HG03135 (cell line): ENCODE data around the gene MRPS27.

Experiments
- ATAC-seq: cut with Tn5 transposase; IDR thresholded peaks from one replicate; pipeline ENCODE4 v1.9.1; 2021; ENCODE audit warnings: mild to moderate bottlenecking, moderate library complexity; ENCODE audit not compliant: unreplicated experiment

MRPS27 gene

DNA sequence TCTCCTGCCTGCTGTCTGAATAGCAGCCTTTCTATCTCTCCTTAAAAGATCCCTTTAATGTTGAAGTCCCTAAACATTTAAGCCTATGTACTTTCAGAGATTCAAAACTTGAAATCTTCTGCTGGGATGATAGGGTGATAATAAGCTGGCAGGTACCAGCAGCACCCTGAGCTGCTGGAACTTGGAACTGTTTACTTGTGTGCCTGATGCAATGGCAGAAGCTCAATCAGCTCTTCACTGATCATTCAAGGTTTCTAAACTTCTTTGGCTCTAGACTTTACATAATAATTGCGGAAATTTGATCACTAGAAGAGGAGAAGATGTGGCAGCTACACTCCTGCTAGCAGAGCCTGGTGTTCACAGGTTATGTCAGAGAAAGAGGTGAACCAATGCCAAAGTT is 27.6 kb downstream of the MRPS27 start:
- ATAC-seq, result no peak

DNA sequence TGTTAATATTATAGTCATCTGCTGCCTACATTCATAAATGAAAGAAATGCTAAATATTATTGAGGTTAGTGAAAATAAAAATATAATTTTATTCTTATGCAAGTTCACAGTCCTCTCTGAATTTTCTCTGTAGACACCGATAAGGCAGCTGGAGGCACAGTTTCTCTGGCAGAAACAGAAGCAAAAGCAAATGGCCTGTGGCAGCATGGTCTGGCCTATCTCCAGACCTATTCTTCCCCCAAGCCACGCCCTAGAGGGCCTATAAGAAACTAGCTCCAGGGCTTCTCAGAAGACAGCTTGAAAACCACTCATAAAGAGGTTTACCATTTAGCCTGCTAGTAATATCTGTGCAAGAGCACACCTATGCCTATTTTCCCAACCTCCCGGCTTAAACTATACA is 28.4 kb downstream of the MRPS27 start:
- ATAC-seq, result no peak

DNA sequence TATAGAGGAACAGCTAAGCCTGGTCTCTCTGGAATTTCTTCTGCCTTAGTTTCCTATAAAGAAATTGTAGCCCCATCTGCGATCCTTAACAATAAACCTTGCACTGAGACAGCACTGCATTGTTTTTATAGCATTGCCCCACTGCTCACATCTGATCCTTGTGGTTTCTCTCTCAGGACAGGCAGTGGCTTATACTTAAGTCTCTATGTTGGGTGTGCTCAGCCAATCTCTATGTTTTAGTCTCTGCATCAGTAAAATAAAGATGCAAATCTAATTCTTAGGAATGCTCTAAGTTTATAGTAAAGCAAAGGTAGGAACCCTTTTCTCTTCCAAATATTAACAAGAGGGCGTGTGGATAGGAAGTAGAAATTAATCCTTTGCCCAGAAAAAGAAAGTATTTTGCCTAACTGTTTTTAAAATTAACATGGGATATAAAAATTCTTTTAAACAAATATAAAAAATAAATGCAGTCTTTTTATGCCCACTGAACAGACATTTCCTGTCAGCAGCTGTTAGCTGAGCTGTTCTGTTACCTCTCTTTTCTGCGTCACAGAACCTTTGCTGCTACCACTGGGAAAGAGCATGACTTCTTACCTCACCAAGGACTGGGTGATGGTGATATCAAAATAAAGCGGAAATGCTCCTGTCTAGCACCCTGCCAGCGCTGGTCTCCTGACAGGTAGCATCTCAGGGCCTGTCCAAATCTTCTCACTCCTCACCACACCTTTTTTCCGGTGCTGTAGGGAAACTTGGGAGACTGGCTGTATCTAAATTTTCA is 29.5 kb downstream of the MRPS27 start:
- no peak for ATAC-seq

DNA sequence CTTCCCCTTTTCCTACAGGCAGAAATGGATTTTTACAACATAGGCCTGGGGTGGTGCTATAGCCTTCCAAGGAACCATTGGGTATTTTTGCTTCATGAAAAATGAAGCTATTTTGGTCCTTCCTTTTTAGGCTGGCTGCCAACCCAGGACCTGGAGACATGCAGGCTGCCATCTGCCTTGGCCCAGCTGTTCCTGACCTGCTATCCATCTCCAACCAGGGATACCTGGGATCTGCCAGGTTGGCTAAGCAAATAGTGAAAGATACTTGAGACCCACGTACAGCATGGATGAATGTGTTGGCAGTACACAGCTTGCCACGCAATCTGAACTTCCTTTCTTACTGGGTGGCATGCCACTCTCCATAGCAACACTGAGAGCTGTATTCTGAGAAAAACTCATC is 31.1 kb downstream of the MRPS27 start:
- no peak for ATAC-seq

DNA sequence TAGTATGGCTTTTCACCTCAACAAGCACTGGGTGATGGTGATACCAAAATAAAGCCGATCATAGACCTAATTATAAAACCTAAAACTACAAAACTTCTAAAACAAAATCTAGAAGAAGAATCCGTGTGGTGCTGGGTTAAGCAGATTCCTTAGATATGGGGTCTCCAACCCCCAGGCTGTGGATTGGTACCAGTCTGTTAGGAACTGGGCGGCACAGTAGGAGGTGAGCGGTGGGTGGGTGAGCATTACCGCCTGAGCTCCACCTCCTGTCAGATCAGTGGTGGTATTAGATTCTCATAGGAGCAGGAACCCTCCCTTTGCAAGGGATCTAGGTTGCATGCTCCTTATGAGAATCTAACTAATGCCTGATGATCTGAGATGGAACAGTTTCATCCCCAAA is 33.2 kb downstream of the MRPS27 start:
- no peak for ATAC-seq

DNA sequence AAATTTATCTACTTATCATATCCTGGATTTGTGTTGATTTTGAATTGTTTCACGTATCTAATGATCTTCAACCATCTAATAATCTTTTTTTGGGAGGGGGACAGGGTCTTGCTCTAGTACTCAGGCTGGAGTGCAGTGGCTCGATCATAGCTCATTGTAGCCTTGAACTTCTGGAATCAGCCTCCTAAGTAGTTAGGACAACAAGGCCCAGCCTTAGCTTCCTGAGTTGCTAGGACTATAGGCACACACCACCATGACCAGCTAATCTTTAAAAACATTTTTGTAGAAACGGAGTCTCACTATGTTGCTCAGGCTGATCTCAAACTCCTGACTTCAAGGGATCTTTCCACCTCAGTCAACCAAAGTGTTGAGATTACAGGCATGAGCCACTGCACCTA is 34.6 kb downstream of the MRPS27 start:
- no peak for ATAC-seq

DNA sequence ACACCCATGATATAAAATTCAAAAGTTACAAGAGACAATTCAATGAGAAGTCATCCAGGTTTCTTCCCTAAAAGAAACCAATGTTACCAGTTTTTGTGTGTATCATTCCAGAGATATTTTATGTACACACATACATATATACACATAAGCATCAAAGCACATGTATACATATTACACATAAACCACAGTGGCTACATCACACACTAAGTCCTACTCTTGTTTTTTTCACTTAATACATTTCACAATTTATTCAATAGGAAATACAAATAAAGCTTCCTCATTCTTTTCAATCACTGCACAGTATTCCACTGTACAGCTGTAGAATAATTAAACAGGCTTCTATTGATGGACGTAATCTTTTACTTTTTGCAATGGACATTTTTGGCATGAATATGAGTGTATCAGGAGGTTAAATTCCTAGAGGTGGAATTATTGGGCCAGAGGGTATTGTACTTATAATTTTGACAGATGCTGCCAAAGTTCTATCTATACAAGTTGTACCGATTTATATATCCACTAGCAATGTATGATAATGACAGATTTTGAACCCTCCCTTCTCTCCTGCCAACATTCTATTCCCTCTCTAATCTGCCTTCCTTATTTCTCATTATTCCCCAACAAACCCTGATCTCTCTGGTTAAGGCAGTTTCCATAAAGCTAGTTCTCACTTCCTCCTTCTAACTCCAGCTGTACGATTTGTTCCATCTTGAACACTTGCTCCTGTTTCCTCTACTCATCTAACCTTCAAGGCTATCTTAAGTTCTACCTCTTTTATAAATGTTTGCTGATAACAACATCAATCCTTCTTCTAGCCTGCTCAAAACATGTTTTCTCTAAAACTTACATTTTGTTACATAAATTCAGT is 35.2 kb downstream of the MRPS27 start:
- ATAC-seq, result no peak

DNA sequence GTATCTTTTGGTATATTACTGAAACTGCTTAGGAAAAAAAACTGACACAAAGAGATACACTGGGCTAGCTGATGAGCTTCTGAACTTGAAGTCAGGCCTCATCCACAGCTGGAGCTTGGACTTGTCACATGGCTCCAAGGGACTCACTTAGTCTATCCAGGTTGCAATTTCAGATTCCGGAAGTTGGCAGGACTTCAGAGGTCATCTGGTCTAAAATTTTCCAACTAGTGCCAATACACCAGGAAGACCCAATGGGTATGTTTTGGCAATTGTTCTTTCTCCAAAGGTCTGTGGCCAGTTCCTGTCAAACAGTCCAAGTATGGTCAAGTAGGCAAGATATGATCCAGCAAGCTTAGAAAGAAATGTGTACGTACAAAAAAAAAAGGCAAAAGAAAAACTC is 36.7 kb downstream of the MRPS27 start:
- no peak for ATAC-seq

DNA sequence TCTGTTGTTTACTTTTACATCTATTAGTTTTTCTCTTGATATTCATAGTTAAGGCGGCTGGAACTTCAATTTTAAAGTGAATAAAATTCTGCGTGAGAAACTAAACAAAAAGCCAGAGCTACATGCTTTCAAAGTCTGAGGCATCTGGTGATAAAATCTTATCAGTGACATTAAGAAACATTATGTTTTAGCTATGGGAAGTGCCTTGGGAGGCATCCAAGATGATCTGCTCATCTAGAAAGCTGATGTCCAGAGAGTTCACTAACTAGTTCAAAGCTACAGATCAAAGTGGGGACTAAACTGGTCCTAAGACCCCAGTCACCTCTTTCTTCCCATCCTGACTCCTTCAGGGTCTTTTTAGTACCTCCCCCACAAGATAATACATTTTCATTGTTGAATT is 37.2 kb downstream of the MRPS27 start:
- no peak for ATAC-seq

DNA sequence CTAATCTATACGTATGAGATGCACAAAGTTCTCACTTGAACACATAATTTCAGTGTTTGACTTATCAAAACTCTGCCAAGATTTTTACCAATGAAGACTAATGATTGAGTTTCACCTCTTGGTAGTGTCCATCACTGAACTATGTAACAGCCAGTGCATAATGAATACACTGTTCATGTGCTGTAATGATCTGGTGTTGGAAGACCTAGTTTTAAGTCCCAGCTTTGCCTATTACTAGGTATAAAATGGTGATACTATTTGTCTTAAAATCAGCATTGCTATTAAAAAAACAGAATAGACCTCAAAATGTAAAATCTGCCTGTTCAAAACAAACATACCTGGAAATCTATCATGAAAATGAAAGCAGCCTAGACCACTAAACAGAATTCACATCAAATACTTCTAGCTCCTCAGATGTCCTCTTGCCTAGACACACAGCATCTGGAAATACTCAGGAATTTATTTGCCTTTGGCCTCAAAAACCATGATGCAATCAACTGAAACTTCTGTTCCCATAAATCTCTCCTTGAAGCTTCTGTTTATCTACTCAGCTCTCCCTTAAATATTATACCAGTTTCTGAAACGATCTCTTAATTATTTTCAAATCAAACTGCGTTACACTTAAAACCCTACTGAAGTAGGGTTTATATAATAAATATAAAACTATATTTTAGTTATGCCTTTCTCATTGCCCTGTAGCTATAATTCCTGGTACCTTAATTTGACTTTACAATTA is 38.1 kb downstream of the MRPS27 start:
- ATAC-seq, result no peak

DNA sequence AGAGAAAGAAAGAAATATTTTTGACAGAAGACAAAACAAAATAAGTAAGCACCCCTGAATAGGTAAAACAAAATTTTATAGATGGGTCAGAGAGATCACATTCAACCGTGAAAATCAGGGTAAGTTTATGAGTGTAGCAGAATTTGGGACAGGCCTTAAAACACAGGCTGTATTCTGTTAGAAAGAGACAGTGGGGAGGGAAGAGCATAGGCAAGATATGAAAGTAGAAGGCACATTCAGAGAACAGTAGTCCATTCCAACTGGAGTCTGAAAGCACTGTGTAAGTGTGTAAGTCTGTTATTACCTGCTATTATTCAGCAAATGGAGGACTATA is 38.6 kb downstream of the MRPS27 start:
- no peak for ATAC-seq

DNA sequence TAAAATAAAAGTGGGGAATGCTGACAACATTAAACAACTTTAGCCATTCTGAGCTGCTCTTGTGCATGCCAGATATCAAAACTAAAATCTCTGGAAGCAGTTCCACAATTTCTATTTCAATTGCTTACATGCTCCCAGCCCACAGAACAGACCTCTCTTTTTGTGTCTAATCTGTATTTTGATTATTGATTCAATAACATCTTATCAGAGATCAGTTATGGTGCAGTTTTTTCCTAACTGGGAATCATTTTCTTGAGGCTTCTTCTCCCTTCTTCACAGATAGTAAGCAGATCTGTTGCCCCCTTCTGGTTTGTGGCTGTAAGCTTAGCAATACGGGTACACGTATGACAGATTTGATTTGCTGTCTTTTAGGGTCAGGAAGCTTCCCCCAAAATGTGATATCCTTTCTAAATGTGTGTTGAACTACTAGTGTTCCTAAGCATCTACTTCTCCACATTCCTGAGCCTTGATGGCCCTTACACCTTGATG is 39.4 kb downstream of the MRPS27 start:
- ATAC-seq, result no peak

DNA sequence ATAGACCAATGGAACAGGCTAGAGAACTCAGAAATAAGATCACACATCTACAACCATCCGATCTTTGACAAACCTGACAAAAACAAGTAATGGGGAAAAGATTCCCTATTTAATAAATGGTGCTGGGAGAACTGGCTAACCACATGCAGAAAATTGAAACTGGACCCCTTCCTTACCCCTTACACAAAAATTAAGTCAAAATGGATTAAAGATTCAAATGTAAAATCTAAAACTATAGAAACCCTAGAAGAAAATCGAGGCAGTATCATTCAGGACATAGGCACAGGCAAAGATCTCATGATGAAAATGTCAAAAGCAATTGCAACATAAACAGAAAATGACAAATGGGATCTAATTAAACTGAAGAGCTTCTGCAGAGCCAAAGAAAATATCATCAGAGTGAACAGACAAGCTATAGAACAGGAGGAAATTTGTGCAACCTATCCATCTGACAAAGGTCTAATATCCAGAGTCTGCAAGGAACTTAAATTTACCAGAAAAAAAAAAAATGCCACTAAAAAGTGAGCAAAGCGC is 43.8 kb downstream of the MRPS27 start:
- ATAC-seq, result no peak

DNA sequence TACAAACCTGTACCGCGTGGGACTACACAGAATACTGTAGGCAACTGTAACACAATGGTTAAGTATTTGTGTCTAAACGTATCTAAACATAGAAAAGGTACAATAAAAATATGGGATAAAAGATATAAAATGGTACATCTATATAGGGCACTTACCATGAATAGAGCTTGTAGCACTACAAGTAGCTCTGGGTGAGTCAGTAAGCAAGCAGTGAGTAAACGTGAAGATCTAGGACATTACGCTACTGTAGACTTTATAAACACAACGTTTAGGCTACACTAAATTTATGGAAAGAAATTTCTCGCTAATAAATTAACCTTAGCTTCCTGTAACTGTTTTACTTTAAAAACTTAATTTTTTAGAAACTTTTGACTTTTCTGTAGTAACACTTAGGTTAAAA is 46.5 kb downstream of the MRPS27 start:
- ATAC-seq, result no peak

DNA sequence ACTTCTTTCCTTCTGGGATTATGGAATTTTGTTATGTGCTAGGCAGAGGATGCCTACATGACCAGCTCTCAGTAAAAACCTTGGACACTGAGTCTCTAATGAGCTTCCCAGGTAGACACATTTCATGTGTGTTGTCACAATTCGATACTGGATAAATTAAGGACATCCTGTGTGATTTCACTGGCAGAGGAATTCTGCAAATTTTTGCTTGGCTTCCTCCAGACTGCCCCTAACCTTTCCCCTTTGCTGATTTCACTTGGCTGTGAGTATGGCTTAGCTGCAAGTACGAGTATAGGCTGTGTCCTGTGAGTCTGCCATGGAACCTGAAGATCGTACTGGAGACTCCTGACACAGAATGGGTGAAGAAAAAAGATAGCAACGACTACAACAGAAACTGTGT is 47.6 kb downstream of the MRPS27 start:
- no peak for ATAC-seq

DNA sequence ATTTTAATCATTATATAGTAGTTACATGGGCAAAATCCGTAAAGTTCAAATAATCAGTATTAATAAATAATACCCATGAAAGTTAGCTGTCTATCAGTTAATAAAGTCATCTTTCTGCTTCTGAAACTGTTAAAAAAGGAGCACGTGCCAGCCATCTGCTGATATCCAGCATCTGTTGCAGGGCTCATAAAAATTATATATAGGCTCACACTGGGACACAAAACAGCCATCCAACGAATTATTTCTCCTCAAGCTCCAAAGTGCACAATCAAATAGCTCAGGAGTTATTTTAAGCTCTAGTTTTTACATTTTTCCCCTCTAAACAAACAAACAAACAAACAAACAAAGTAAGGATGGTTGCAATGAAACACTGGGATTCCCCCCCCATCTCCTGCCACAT is 48.3 kb downstream of the MRPS27 start:
- ATAC-seq, result no peak

DNA sequence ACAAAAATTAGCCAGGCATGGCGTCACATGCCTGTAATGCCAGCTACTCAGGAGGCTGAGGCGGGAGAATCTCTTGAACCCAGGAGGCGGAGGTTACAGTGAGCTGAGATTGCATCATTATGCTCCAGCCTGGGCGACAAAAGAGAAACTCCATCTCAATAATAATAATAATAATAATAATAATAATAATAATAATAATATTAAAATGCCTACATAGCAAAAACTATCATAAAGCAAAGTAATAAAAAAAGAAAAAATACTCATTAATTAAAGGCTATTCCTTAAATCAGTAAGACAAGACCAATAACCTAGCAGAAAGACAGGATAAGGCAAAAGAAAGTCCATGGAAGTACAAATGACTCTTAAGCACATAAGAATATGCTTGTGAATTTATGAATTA is 50.0 kb downstream of the MRPS27 start:
- ATAC-seq, result no peak

DNA sequence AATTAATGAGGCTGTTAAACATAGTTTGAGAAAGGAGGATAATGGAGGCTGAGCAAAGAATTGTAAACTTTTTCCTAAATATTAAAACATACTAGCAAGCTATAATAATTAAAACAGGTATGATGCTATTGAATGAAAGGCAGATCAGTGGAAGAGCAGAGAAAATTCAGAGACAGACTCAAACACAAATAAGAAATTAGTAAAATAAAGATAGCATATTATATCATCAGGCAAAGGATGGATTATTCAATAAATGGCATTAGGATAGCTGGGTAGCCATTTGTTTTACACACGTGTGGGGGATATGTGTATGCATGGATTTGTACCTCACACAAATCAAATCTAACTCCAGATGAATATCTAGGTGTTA is 50.6 kb downstream of the MRPS27 start:
- ATAC-seq, result no peak

DNA sequence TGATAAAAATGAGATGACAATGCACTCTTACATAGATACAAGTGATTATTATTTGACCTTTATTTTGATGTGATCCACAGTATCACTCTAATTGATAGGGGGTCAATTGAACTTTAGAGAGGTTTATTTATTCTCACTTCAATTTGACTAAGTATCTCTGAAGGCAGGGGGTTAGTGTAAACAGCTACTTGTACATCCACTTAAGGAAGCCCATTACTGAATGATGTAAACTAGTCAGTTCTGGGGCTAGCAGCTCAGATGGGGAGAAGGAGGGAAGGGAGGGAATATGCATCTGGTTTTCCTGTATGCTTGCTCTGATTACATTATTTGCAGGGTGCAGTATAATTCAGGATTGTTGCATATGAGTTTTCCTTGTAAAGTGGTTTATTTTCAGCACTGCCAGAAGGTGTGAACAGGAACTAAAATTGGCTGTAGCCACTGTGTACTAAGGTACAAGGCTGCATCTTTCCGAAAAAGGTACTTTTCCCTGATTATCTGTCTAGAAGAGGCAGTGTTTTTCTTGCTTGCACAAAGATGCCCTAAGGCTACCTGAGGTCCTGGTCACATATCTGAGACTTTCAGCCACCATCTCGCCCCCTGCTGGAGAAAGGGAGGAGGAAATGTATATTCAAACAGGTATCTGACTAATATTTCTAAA is 51.2 kb downstream of the MRPS27 start:
- ATAC-seq, result no peak

DNA sequence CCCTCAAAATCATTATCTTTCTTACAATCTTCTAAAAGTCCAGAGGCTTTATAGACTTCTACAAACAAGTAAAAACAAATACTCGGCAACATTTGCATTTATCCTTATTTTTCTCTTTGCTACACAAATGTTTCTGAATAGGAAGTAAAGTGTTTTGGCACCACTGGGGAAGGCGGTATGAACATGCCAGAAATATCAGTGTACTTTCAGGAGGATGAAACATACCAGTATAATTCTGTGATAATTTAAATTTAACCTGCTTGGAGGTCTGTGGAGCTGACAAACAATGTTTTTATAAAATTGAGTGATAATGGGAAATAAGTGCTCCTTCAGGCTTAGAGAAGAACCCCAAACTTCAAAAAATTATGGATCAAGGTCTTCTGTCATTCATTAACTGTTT is 51.8 kb downstream of the MRPS27 start:
- no peak for ATAC-seq

DNA sequence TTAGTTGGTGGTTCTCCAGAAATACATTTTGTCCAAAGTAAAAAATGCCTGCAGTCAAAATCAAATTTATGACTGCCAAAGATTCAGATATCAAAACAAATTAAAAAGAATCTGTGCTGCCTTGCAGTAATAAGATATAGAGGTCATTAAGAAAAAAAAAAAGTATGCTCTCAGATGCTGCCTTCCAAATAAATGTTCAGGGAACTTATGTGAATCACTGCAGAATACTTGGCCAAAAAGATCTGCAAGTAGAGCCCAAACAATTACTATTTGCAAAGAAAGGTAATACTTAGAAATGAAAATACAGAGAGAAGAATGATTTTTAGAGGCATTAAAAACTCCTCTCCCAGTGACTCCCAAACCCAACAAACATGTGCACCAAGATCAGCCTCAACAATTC is 52.4 kb downstream of the MRPS27 start:
- no peak for ATAC-seq
